ENCODE data around the gene NAPB. TPM values are rescaled to one million over a fixed set of nuclear protein-coding genes. Genes with fewer than 3 reads are reported as not detected.

Gene NAPB
- total RNA-seq, 1 donor, result 7.4 TPM

DNA sequence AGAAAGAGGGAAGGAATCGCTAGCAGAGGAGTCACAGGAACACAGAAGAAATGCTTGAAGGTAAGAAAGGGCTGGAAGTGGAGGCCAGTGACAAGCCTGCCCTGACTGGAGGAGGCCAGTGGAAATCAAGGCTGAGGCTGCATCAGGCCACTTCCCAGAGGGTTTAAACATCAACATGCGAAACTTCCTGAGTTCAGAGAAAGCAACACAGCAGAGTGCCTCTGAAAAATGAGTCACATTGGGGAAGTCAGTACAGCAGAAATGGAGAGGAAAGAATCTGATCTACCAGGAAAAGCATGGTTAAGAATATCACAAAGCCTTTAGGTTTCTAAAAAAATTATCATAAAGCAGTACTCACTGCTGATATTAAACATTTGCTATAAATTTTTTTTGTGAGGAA is 23.3 kb downstream of the NAPB start:
- peak; percentile 50 for DNase-seq (ENCODE audit: low read depth)
- H3K4me3 ChIP-seq (ENCODE audit: low read depth, low read length), result no peak overlapping the region
- TF ChIP-seq, protein P1, sequence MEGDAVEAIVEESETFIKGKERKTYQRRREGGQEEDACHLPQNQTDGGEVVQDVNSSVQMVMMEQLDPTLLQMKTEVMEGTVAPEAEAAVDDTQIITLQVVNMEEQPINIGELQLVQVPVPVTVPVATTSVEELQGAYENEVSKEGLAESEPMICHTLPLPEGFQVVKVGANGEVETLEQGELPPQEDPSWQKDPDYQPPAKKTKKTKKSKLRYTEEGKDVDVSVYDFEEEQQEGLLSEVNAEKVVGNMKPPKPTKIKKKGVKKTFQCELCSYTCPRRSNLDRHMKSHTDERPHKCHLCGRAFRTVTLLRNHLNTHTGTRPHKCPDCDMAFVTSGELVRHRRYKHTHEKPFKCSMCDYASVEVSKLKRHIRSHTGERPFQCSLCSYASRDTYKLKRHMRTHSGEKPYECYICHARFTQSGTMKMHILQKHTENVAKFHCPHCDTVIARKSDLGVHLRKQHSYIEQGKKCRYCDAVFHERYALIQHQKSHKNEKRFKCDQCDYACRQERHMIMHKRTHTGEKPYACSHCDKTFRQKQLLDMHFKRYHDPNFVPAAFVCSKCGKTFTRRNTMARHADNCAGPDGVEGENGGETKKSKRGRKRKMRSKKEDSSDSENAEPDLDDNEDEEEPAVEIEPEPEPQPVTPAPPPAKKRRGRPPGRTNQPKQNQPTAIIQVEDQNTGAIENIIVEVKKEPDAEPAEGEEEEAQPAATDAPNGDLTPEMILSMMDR (IDR thresholded peaks at IDR 0.05; ENCODE audit: insufficient read depth, low read length), result no peak

DNA sequence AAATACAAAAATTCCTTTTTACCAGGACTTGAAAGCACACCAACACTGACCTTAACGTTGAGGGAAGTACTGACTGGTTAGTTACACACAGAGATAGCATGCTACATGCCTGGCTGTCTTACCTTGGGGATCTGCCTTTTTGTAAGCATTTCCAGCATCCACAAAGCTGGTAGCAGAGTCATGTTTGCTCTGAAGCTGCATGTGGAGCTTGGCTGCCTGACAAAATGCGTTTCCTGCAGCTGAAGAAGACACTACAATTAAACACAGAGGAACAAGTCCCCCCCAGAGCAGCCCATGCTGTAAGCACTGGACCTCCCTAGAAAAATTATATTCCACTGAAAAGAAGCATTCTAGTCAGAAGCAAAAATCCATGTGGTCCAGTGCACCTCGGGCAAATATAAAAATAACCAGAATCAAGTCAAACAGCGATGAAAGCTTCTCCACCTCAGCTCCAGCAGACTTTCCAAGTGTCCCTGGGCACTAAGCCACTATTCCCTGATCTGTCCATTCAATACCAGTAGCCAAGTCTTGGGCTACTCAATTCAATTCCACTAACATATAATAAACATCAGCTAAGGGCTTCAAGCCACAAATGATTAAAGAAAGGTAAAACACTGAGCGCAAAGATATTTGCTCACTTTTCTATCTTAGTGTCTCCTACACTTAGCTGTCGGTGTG is 24.2 kb downstream of the NAPB start:
- TF ChIP-seq, protein P1 (IDR thresholded peaks at IDR 0.05; ENCODE audit: insufficient read depth, low read length), result no peak
- DNase-seq (ENCODE audit: low read depth), result peak; percentile 14
- no peak overlapping the region for H3K4me3 ChIP-seq (ENCODE audit: low read depth, low read length)

DNA sequence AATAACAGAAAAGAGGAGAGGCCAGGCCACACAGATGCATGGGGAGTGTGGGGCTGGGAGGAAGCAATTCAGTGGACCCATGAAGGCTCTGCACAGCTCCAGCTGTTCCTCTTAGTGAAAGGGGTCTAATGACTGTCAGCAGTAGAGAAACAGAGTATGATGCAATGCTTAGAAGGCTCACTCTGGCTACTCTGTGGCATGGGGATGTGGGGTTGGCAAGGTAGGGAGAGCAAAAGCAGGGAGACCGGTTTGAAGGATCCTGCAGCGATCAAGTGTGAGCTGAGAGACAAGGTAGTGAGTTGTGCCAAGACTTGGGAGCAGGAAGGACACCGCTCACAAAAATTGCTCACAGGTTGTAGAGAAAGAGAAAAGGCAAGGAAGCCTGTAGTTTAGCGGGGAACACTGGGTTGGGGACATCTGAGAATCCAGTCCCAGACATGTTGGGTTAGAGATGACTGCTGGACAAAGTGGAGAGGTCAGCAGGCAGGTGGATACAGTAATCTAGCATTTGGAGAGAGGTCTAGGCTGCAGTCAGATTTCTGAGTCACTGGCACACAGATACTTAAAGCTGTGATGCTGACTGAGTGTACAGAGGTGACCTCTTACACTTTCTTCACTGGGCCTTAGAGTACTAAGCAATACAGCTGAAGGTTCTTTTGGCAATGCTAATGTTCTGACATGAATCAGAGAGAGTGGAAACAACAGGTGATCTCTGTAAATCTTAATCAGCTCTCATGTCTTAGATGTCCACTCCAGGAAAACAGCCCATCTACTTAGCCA is 27.1 kb downstream of the NAPB start:
- no peak overlapping the region for H3K4me3 ChIP-seq (ENCODE audit: low read depth, low read length)
- DNase-seq (ENCODE audit: low read depth), result no peak
- TF ChIP-seq, protein P1 (IDR thresholded peaks at IDR 0.05; ENCODE audit: insufficient read depth, low read length), result no peak

DNA sequence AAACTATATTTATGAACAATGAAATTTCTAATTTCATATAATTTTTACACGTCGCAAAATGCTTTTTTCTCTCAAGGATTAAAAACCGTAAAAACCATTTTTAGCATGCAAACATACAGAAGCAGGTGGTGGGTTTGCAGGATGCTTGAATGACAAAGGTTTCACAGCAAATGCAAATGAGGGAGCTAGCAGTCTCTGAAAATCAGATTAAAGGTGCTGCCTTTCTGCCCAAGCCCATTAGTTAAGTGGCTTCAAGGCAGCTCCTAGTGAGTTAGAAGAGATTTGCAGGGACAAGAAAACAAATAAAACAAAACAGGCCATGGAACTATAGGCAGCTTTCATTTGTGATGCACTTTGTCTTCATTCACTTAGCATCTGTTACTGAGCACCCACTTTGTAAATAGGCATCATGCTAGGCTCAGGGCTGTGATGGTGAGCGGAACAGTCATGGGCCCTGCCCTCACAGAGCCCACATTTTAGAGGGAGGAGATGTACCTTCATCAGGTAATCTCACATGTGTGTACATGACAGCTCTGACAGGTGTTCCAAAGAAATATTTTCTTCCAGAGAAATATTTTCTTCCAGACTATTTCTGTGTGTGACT is 29.5 kb downstream of the NAPB start:
- no peak overlapping the region for H3K4me3 ChIP-seq (ENCODE audit: low read depth, low read length)
- TF ChIP-seq, protein P1 (IDR thresholded peaks at IDR 0.05; ENCODE audit: insufficient read depth, low read length), result no peak
- DNase-seq (ENCODE audit: low read depth), result no peak

DNA sequence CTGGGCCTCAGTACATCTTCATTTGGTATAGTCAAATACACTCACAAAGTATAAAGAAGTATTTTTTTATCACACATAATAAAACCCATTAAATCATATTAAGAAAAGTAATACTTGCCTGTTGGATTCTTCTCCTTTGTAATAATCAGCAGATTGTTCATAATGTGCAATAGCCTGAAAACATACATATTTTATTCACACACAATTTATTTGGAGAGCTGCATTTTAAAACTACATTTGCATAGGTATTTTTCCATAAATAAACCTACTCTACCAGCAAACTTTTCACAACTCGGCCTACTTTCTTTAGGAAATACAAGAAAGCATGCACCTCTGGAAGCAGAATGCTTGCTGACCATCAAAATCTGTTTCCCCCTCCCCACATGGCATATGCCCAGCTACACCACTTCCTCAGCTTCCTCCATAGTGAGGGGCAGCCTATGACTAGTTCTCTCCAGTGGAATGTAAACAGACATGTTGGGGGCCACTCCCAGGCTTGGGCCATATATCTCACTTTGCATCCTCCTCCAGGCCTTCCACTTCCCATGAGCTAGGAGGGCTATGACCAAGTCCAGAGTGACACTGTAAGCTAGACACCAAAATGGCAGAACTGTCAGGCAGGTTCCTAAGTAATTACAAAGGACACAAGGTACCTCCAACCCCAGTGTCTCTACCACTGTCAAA is 31.1 kb downstream of the NAPB start:
- H3K4me3 ChIP-seq (ENCODE audit: low read depth, low read length), result no peak overlapping the region
- no peak for DNase-seq (ENCODE audit: low read depth)
- TF ChIP-seq, protein P1 (IDR thresholded peaks at IDR 0.05; ENCODE audit: insufficient read depth, low read length), result no peak

DNA sequence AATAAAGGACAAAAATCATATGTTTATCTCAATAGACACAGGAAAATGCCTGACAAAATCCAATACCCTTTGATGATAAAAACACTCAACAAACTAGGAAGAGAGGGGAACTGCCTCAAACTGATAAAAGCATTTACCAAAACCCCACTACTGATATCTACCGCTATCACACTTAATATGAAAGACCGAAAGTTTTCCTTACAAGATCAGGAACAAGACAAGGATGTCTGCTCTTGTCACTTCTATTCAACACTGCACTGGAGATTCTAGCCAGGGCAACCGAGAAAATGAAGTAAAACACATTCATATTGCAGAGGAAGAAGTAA is 34.2 kb downstream of the NAPB start:
- no peak for DNase-seq (ENCODE audit: low read depth)
- H3K4me3 ChIP-seq (ENCODE audit: low read depth, low read length), result no peak overlapping the region
- TF ChIP-seq, protein P1 (IDR thresholded peaks at IDR 0.05; ENCODE audit: insufficient read depth, low read length), result no peak

All from fibroblast of the aortic adventitia (primary cell).